Femur (tissue), 1 donor: ENCODE results near the gene ATP5ME.
A peak's percentile ranks its signal among the peaks of the same experiment; 100 is the strongest.
"Not testable (repeated sequence)": the region's sequence is repeated elsewhere in the genome, so short reads cannot be mapped to it uniquely, and the experiment has no call there.

ENCODE experiments used
- DNase-seq: peaks from one replicate; pipeline ENCODE4 v3.0.0-alpha.2; 2017

ATP5ME gene

DNA sequence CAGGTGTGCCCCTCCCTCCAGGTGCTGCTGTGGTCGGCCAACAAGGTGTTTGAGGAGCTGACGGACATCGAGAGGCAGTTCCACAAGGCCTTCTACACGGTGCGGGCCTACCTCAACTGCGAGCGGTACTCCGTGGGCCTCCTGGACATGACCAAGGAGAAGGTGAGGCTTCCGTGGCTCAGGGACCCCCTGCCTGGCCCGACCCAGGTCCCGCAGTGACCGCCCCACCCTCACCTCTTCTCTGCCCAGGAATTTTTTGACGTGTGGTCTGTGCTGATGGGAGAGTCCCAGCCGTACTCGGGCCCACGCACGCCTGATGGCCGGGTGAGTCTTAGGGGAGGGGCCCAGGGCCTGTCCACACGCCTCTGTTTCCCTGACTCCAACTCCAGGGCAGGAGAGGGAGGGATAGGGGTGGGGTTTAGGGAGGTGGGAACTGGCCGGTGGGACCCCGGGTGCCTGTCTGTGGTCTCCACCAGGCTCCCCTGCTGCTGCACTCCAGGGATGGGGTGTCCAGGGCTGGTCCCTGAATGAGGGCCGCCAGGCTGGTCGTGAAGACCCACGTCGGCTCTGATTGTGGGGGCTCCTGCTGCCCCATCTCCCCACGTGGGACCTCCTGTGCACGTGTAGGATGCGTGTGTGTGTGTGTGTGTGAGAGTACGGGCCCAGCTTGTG, 20.1 kb downstream of the ATP5ME start:
- DNase-seq = peak; percentile 12

DNA sequence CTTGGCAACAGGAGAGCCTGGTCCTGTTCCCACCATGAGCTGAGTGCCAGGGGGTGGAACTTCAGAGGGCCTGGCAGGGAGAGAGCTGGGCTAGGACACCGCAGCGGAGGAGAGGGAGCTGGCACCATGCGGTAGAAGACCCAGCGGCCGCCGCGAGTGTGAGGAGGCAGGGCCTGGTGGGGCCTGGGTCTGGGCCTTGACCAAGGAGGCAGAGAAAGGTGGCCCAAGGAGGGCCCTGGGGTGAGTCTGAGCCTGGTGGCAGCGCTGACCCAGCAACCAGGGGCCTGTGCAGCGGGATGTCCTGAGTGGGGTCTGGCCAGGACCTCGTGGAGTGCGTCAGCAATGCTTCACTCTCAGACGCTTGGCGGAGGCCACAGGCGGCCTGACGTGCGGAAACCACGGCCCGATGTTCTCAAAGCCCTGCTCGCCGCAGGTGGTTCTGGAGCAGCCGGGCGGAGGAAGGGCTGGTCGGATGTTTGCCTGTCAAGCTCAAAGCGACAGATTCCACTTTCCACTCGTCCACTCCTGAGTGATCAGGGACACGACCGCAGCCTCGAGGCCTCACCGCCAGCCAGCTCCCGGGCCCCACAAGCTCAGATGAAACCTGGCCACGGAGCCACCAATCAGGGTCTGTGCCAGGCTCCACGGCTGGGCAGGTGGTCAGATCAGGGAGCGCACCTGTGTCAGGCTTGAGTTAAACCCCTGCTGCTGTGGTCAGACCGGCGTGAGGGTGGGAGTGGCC, 20.8 kb downstream of the ATP5ME start:
- peak; percentile 9 for DNase-seq

DNA sequence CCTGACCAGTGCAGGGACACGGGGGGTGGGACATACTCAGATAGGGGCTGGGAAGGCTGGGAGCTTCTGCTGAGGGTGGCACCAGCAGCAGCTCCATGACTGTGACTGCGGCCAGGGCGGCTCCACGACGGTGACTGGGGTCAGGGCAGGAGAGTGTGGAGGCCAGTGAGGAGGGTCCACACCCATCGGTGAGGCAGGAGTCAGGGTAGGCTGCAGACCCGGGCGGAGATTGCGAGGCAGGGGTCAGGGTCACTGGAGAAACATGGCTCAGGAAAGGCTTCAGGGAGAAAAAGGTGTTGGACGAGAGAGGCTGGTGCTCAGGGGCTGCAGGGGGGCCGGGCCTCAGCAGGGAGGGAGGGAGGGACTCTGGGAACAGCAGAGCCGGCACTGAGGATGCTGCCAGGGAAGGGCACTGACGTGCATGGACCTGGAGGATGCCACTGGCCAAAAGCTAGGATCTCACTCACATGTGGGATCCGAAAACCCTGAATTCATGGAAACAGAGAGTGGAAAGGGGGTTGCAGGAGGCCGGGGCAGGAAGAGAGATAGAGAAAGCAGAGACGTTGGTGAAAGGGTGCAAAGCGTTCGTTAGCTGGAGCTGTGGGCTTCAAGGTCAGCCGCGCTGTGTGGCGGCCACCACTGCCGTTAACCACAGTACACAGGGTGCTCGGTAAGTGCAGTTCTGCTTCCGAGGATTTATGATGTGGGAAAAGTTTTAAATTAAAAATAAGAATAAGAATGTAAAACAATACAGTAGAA, 22.0 kb downstream of the ATP5ME start:
- DNase-seq = no peak

DNA sequence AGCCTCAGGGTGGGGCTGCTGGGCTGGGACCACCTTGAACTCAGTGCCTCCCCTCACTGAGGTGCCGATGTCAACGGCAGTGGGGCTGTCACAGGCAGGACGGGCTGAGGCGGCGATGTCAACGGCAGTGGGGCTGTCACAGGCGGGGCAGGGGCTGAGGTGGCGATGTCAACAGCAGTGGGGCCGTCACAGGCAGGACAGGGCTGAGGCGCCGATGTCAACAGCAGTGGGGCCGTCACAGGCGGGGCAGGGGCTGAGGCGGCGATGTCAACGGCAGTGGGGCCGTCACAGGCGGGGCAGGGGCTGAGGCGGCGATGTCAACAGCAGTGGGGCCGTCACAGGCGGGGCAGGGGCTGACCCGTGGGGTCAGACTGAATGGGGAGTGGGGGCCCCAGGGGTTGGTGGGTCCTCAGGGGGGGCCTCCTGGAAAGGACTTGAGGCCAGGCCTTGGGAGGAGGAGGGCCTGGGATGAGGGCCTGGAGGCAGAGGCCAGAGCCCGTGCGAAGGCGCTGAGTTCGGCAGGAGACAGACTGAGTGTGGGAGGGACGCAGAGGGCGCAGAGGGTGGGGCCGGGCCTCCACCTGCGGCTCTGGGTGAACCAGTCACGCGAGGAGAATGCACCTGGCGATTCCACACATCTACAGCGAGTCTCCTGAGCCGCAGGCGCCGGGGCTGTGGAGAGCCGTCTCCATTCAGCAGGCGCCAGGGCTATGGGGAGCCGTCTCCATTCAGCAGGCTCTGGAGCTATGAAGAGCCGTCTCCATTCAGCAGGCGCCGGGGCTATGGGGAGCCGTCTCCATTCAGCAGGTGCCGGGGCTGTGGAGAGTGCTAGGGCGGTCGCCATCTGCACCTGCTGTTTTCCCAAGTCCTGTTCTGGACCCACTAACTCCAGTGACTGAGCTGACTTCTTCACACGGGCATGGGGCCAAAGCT, 22.9 kb downstream of the ATP5ME start:
- DNase-seq = peak; percentile 27

DNA sequence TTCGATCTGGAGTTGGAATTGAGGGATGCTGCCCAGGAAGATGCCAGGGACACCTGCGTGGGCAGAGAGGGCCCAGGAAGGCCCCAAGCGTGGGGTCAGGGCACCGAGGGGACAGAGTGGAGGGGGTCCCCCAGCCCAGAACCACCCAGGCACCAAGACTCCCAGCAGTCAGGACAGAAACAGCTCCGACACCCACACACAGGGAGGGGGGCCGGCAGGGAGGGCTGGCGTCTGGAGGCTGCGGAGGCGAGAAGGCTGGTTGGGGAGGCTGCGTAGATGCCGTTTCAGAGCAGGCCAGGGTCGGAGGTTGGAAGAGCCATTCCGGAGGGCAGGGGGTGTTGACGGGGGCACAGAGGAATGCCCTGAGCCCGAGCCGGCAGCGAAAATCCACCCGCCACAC, 23.6 kb downstream of the ATP5ME start:
- peak; percentile 8 for DNase-seq

DNA sequence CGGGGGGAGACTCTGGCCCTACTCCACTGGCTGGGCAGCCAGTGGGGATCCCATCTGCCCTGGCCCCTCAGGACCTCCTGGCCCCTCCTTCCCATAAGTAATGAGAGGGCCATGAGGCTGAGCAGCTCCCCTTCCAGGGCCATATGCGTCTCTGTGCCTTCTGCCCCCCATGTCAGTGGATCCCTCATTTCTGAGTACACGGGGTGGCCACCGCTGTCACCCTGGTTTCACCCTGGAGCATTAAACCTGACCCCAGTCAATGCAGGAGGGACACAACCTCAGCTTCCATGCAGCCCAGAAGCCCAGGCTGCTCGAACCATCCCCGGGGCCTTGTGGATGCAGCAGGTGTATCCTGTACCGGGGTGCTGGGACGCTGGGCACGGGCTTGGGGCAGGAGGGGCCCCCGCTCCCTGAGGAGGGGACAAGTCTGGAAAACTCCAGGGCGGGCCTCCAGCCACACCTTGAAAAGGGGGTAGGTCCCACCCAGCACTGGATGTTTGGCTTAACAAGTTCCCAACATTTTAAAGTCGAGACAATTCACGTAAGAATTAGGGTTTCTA, 24.2 kb downstream of the ATP5ME start:
- peak; percentile 5 for DNase-seq

DNA sequence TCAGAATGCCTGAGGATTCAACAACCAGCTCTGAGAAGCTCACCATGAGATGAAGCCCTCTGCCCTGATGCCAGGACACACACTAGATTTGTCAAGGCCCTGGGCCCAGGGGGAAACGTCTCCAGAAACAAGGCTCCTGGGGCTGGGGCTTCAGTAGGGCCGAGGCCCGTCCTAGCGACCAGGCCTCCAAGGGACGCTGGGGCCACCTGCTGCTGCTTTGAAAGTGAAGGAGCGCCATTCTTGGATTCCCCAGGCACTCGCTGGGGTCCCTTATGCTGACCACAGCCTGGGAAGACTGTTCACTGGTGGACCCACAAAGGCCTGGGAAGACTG, 24.8 kb downstream of the ATP5ME start:
- DNase-seq = peak; percentile 7

DNA sequence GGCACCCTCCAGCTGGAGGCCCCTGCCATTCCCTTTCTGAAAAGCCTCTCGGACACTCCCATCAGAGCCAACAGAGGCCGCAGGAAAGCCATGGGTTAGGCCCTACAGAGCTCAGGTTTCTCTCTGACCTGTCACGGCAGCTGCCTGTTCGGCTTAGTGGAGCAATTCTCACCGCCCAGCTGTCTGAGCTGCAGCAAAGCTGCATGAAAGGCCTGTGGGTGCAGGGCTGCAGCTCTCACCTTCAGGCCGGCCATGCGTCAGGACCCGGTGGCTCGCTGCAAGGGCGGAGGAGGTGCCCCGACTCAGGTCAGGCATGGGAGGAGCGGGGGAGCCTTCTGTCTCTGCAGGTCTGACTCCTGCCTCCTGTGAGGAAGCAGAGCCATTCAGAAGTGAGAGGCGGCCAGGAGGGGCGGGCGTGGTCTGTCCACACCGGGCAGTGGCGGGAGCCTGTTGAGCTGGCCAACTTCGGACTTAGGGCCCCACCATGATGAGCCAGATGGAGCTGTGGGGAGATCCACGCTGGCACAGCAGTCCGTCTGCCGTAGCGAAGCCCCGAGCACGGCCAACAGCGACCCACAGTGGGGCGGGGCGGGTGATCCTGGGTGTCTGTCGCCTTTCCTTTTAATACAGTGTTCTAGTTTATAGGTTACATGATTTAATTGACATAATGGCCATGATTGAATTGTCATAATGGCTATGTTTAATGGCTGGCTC, 25.3 kb downstream of the ATP5ME start:
- DNase-seq = no peak

DNA sequence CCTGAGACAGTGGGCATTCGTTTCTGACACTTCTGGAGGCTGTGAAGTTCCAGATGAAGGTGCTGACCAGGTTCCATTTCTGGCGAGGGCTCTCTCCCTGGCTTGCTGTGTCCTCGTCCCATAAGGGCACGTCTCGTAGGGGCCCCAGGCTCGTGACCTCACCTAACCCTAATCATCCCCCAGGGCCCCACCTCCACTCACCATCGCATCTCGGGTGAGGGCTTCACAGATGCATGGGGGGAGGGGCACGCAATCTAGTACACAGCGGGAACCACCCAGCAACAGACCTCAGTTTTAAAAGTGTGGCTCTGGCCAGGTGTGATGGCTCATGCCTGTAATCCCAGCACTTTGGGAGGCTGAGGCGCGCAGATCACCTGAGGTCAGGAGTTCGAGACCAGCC, 26.6 kb downstream of the ATP5ME start:
- no peak for DNase-seq

DNA sequence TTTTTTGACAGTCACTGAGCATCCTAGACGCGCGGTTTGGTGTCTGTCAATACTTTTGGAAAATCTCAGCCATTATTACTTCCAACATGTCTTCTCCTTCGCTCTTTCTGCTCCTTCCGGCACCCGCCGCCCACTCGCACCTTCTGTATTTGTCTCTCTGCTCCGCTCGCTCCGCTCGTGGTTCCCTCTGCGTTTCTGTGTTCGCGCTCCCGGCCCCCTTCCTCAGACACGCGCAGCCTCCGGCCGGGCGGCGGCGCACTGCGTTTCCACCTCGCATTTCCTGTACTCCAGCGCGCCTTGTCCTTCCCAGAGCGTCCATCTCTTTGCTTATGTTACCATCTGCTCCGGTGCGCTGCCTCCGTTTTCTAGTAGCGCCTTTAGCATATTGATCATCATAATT, 27.6 kb downstream of the ATP5ME start:
- DNase-seq = no peak

DNA sequence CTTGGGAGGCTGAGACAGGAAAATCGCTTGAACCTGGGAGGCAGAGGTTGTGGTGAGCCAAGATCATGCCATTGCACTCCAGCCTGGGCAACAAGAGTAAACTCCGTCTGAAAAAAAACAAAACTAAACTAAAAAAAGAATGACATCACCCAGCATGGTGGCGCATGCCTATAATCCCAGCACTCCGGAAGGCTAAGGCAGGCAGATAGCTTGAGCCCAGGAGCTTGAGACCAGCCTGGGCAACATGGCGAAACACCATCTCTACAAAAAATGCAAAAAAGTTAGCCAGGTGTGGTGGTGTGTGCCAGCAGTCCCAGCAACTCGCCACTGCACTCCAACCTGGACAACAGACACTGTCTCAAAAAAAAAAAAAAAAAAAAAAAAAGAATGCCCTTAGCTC, 31.7 kb downstream of the ATP5ME start:
- not testable (repeated sequence) for DNase-seq

DNA sequence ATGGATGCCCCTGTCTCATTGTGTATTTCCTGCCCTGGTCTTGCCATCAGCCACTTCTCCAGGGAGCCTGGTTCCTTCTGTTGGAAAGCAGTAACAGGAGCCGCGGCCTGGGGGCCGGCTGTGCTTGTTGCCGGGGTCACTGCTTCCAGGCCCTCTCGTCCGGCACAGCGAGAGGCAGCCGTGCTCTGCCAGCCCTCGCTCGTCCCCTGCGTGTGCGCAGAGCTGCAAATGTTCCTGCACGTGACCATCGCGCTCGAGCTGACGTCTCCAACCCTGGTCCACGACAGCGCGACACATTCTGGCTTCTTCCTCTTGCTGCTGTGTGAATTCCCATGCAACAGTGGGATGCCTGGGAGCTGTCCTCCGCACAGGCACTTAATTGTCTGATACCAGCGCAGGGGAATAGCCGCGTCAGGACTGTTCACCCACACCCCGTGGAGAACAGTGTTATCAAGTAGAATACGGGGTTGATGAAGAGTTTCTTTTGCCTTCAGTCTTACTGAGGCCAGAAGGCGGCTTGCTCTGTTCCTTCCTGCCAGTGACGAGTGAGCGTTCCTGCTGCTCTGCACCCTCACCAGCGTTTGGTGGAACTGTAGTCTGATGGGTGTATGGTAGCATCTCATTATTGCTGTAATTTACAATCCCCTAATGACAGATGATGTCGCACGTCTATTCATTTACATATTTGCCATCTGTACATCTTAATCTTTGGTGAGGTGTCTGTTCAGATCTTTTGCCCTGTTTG, 36.4 kb downstream of the ATP5ME start:
- peak; percentile 13 for DNase-seq

DNA sequence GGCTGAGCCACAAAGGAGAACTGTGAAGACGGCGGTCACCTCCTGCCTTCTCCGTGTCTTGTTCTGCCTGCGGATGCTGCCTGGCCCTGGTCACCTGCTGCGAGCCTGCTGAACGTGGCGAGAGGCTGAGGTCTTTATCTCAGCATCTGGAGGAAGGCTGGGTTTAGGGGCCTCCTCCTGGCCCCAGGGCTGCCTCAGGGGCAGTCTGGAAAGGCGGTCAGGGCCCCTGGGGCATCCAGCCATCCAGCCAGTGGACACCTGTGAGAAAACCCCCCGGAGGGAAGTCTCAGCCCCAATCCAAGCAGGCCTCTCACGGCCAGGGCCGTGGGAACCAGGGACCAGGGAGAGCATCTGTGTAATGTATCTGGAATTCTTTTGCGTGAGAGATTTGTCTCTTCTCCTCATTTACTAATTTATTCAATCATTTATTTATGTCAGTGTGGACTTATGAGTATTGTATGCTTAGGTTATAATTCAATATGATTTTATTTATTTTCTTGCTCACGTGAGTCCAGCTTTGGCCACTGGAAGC, 37.4 kb downstream of the ATP5ME start:
- DNase-seq = no peak

DNA sequence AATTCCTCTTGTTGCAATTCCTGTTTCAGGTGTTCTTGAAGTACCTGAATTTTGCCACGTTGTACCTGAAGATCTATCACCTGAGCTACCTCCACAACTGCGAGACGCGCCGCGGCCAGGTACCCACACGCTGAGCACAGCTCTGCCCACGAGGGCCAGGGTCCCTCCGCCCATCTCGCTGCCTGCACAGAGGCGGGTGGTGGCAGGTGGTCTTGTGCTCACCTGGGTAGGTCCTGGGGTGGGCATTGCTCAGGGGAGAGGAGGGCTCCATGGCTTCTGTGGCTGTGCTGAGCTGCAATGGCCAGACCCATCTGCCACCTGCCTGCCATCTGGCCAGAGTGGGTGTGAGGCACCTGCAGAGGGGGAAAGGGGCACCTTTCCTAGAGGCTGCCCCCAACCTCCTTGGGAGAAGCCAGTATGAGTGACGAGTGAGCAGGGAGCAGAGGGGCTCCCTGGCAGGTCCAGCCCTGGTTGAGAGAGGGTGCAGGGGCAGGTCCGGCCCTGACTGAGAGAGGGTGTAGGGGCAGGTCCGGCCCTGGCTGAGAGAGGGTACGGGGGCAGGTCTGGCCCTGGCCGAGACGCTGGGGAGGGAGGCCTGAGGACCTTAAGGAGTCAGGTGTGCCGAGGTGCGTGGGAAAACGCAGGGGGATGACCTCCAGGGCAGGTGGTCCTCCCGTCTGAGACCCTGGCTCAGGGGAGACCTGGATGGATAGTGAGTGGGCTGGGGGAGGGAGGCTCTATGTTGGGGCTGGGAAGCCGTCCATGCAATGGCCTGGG, 38.0 kb downstream of the ATP5ME start:
- peak; percentile 8 for DNase-seq

DNA sequence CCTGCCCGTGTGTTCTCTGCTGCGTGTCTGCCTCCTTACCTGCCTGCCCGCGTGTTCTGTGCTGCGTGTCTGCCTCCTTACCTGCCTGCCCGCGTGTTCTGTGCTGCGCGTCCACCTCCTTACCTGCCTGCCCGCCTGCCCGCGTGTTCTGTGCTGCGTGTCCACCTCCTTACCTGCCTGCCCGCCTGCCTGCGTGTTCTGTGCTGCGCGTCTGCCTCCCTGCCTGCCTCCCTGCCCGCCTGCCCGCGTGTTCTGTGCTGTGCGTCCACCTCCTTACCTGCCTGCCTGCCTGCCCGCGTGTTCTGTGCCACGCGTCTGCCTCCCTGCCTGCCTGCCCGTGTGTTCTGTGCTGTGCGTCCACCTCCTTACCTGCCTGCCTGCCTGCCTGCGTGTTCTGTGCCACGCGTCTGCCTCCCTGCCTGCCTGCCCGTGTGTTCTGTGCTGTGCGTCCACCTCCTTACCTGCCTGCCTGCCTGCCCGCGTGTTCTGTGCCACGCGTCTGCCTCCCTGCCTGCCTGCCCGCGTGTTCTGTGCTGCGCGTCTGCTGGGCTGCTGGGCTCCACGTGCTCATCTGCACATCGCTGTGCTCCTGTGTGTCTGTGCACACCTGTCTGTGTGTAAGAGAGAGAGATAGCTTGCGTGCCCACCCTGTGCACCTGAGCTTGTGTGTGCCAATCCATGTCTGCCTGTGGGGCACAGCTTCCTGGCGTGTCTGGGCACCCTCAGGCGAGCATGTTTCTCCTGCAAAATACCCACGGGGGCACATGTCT, 38.8 kb downstream of the ATP5ME start:
- peak; percentile 11 for DNase-seq

DNA sequence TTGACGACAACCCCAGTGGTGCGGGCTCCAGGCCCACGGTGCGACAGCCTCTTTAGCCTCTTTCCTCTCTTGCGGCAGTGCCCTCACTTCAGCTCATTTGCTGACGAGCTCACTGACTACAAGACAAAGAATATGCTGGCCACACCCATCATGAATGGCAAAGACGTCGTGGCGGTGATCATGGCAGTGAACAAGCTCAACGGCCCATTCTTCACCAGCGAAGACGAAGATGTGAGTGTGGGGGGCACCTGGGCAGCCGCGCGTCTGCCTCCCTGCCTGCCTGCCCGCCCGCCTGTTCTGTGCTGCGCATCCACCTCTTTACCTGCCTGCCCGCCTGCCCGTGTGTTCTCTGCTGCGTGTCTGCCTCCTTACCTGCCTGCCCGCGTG, 39.5 kb downstream of the ATP5ME start:
- peak; percentile 9 for DNase-seq

DNA sequence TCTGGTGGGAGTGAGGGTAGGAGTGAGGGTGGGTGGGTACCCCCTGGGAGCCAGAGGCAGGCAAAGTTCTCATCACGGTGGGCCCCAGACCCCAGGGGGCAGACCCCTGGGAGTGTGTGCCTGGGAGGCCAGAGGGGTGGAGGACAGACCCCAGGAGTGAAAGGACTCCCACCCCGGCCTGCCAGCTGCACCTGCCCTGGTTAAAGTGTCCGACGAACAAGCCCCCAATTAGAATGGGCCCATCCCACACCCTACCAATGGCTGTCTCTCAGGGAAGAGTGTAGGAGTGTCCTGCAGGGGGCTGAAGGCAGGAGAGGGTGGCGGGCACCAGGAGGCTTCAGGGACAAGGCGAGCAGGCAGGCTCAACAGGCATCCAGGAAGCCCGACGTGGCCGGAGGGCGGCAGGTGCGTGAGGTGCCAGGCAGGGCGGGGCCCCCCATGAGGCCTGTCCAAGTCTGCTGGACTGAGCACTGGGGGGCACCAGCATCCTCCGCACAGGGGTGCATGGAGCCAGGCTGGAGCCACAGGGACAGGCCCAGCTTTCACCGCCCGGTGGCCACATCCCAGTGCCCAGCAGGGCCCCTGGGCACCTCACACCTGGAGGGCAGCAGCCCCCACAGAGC, 40.0 kb downstream of the ATP5ME start:
- peak; percentile 13 for DNase-seq

DNA sequence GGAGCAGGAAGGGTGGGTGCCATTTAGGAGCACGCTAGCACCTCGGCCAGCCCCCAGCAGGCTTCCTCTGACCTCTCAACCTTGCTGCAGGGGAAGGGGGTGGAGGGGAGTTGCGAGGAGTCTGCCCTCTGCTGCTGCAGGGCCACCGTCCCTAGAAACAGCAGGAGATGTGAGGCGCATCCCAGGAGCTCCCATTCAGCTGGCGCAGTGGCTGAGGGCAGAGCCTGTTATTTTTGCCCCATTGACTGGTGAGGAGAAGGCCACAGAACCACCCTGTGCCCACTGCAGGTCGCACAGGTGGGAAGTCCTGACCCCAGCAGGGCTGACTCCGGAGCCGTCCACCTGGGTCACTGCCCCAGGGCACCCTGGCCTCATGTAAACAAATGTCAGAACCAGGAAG, 40.7 kb downstream of the ATP5ME start:
- DNase-seq = peak; percentile 7

DNA sequence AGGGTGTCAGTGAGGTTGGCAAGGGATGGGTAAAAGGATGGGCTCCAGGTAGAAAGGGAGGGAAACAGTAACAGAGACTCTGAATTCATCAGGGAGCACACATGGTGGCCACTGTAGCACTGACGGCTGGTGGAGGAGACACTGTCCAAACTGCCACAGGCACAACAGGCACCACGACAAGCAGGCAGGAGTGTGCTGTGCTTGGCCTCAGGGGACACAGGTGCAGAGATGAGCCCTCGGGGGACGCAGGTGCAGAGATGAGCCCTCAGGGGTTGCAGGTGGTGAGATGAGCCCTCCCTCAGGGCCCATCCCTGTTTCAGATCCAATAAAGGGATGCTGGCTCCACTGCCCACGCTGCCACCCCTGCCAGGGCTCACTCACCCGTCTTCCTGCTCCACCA, 41.1 kb downstream of the ATP5ME start:
- peak; percentile 5 for DNase-seq
